H1 (cell line): ENCODE measurements around the gene POLDIP2.

Experiments
- BACH1 ChIP-seq: IDR thresholded peaks from 2 replicates; pipeline ENCODE4 v1.6.1; 2012; ENCODE audit warnings: low read length, improper control_type of control experiment
- RAD21 ChIP-seq, 2 experiments: IDR thresholded peaks in 1 of 2; conservative IDR thresholded peaks in 1 of 2; 2 replicates each; pipeline ENCODE4 v1.6.1; 2011; ENCODE audit warnings: low read depth in 2 of 2, low read length in 2 of 2, improper control_type of control experiment in 1 of 2, inconsistent platforms in 1 of 2, mild to moderate bottlenecking in 1 of 2, moderate library complexity in 1 of 2
- SIN3A ChIP-seq, 2 experiments: IDR thresholded peaks in 1 of 2; conservative IDR thresholded peaks in 1 of 2; 2 replicates each; pipeline ENCODE4 v1.6.1; 2011 to 2012; ENCODE audit warnings: low read length in 2 of 2, improper control_type of control experiment in 1 of 2, low read depth in 1 of 2, mild to moderate bottlenecking in 1 of 2
- ZNF274 ChIP-seq: IDR thresholded peaks from 2 replicates; pipeline ENCODE4 v1.7.0; 2012; ENCODE audit warnings: low read length, borderline replicate concordance; ENCODE audit errors: extremely low read depth
- TF ChIP-seq, protein P1 (sequence below), 3 experiments: IDR thresholded peaks; 1 replicate in 2 of 3; 2 replicates in 1 of 3; pipeline versions ENCODE4 v1.5.1 to v1.6.1; 2011; ENCODE audit warnings: low read length in 3 of 3, mild to moderate bottlenecking in 3 of 3, inconsistent platforms in 2 of 3, low read depth in 1 of 3, moderate library complexity in 1 of 3; ENCODE audit not compliant: insufficient read depth in 1 of 3; ENCODE audit errors: control extremely low read depth in 1 of 3
- TF ChIP-seq, protein P2 (sequence below): fragments of 300-600 bp; sonication (generic); IDR thresholded peaks from 2 replicates; pipeline ENCODE4 v1.7.1; 2012; ENCODE audit warnings: low read length, moderate library complexity, mild to moderate bottlenecking, inconsistent platforms; ENCODE audit not compliant: insufficient replicate concordance

- no peak for TF ChIP-seq ZNF274
- TF ChIP-seq, protein P1, sequence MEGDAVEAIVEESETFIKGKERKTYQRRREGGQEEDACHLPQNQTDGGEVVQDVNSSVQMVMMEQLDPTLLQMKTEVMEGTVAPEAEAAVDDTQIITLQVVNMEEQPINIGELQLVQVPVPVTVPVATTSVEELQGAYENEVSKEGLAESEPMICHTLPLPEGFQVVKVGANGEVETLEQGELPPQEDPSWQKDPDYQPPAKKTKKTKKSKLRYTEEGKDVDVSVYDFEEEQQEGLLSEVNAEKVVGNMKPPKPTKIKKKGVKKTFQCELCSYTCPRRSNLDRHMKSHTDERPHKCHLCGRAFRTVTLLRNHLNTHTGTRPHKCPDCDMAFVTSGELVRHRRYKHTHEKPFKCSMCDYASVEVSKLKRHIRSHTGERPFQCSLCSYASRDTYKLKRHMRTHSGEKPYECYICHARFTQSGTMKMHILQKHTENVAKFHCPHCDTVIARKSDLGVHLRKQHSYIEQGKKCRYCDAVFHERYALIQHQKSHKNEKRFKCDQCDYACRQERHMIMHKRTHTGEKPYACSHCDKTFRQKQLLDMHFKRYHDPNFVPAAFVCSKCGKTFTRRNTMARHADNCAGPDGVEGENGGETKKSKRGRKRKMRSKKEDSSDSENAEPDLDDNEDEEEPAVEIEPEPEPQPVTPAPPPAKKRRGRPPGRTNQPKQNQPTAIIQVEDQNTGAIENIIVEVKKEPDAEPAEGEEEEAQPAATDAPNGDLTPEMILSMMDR (IDR thresholded peaks at IDR 0.05; ENCODE audit: control extremely low read depth in 1 of 3, insufficient read depth in 1 of 3, low read depth in 1 of 3, low read length in 3 of 3): no peak
- no peak for TF ChIP-seq RAD21 (IDR thresholded peaks at IDR 0.05 in 1 of 2, conservative IDR thresholded peaks at IDR 0.05 in 1 of 2; ENCODE audit: low read depth in 2 of 2, low read length in 2 of 2)
- TF ChIP-seq, protein P2, sequence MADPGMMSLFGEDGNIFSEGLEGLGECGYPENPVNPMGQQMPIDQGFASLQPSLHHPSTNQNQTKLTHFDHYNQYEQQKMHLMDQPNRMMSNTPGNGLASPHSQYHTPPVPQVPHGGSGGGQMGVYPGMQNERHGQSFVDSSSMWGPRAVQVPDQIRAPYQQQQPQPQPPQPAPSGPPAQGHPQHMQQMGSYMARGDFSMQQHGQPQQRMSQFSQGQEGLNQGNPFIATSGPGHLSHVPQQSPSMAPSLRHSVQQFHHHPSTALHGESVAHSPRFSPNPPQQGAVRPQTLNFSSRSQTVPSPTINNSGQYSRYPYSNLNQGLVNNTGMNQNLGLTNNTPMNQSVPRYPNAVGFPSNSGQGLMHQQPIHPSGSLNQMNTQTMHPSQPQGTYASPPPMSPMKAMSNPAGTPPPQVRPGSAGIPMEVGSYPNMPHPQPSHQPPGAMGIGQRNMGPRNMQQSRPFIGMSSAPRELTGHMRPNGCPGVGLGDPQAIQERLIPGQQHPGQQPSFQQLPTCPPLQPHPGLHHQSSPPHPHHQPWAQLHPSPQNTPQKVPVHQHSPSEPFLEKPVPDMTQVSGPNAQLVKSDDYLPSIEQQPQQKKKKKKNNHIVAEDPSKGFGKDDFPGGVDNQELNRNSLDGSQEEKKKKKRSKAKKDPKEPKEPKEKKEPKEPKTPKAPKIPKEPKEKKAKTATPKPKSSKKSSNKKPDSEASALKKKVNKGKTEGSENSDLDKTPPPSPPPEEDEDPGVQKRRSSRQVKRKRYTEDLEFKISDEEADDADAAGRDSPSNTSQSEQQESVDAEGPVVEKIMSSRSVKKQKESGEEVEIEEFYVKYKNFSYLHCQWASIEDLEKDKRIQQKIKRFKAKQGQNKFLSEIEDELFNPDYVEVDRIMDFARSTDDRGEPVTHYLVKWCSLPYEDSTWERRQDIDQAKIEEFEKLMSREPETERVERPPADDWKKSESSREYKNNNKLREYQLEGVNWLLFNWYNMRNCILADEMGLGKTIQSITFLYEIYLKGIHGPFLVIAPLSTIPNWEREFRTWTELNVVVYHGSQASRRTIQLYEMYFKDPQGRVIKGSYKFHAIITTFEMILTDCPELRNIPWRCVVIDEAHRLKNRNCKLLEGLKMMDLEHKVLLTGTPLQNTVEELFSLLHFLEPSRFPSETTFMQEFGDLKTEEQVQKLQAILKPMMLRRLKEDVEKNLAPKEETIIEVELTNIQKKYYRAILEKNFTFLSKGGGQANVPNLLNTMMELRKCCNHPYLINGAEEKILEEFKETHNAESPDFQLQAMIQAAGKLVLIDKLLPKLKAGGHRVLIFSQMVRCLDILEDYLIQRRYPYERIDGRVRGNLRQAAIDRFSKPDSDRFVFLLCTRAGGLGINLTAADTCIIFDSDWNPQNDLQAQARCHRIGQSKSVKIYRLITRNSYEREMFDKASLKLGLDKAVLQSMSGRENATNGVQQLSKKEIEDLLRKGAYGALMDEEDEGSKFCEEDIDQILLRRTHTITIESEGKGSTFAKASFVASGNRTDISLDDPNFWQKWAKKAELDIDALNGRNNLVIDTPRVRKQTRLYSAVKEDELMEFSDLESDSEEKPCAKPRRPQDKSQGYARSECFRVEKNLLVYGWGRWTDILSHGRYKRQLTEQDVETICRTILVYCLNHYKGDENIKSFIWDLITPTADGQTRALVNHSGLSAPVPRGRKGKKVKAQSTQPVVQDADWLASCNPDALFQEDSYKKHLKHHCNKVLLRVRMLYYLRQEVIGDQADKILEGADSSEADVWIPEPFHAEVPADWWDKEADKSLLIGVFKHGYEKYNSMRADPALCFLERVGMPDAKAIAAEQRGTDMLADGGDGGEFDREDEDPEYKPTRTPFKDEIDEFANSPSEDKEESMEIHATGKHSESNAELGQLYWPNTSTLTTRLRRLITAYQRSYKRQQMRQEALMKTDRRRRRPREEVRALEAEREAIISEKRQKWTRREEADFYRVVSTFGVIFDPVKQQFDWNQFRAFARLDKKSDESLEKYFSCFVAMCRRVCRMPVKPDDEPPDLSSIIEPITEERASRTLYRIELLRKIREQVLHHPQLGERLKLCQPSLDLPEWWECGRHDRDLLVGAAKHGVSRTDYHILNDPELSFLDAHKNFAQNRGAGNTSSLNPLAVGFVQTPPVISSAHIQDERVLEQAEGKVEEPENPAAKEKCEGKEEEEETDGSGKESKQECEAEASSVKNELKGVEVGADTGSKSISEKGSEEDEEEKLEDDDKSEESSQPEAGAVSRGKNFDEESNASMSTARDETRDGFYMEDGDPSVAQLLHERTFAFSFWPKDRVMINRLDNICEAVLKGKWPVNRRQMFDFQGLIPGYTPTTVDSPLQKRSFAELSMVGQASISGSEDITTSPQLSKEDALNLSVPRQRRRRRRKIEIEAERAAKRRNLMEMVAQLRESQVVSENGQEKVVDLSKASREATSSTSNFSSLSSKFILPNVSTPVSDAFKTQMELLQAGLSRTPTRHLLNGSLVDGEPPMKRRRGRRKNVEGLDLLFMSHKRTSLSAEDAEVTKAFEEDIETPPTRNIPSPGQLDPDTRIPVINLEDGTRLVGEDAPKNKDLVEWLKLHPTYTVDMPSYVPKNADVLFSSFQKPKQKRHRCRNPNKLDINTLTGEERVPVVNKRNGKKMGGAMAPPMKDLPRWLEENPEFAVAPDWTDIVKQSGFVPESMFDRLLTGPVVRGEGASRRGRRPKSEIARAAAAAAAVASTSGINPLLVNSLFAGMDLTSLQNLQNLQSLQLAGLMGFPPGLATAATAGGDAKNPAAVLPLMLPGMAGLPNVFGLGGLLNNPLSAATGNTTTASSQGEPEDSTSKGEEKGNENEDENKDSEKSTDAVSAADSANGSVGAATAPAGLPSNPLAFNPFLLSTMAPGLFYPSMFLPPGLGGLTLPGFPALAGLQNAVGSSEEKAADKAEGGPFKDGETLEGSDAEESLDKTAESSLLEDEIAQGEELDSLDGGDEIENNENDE: no peak
- TF ChIP-seq SIN3A (conservative IDR thresholded peaks at IDR 0.05 in 1 of 2, IDR thresholded peaks at IDR 0.05 in 1 of 2; ENCODE audit: low read depth in 1 of 2, low read length in 2 of 2): no peak
- no peak for TF ChIP-seq BACH1
These were observed 15.0 kb upstream of the POLDIP2 start for GRCh38 chr17:28372203-28372944.
